Skeletal muscle tissue (tissue), 4 donors: ENCODE results near the gene SMIM10L2A. TPM values are rescaled to one million over a fixed set of nuclear protein-coding genes. Genes with fewer than 3 reads are reported as not detected.
"Not testable (repeated sequence)": the region's sequence is repeated elsewhere in the genome, so short reads cannot be mapped to it uniquely, and the experiment has no call there.

ENCODE experiments used
- H3K27ac ChIP-seq: one replicate; pipeline ENCODE4 v1.7.0; 2013; ENCODE audit warnings: mild to moderate bottlenecking, low read depth, low read length, inconsistent platforms
- H3K27me3 ChIP-seq, 3 donors: one replicate each; pipeline ENCODE4 v1.7.0; 2013; ENCODE audit warnings: low read length in 3 of 3; ENCODE audit not compliant: control insufficient read depth in 3 of 3, insufficient read depth in 3 of 3
- H3K36me3 ChIP-seq, 3 donors: one replicate each; pipeline ENCODE4 v1.7.0; 2013; ENCODE audit warnings: low read length in 3 of 3; ENCODE audit not compliant: control insufficient read depth in 3 of 3, insufficient read depth in 3 of 3
- H3K4me1 ChIP-seq, 3 donors: one replicate each; pipeline ENCODE4 v1.7.0; 2013; ENCODE audit warnings: low read length in 3 of 3, mild to moderate bottlenecking in 3 of 3; ENCODE audit not compliant: control insufficient read depth in 3 of 3, insufficient read depth in 3 of 3
- H3K4me3 ChIP-seq, 3 donors: one replicate each; pipeline ENCODE4 v1.7.0; 2013; ENCODE audit warnings: low read length in 3 of 3
- H3K9ac ChIP-seq, 3 donors: one replicate each; pipeline ENCODE4 v1.7.0; 2013; ENCODE audit warnings: low read length in 3 of 3, mild to moderate bottlenecking in 3 of 3, moderate library complexity in 2 of 3, low read depth in 1 of 3
- H3K9me3 ChIP-seq, 3 donors: one replicate each; pipeline ENCODE4 v1.7.0; 2013; ENCODE audit warnings: low read length in 3 of 3; ENCODE audit not compliant: control insufficient read depth in 3 of 3
- total RNA-seq: library from RNA; depleted of rRNA; stranded (reverse); fragments of >200 nt; gene quantifications from one replicate; pipeline ENCODE4 v1.2.3, GENCODE V29; 2014
- donor health status: Osteomylitis.

Gene SMIM10L2A
- total RNA-seq, 1 donor from 2014 or later: 1.6 TPM

DNA sequence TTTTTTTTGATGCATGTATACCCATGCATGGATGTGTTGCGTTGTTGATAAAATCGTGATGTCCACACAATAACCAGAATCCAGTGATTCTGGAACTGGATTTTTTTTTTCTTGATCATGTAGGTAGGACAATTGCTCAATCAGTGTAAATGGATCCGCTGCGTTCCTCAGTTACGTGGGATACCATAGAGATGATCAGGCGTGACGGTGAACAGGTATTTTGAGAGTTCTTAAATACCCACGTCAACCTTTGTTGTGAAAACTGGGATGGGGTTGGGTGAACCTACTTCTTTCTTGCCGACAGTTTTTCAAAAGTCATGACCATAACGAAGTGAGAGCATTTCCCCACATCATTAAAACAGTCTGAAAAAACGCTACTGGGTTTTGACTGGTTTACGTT, 913 bp upstream of the SMIM10L2A start:
- Histone ChIP-seq H3K9ac (no peak overlapping the region), H3K4me1 (no peaks in the 10 kb centered on the region), H3K27me3 (peaks cover 0 to 7% (median 0%) of the 10 kb centered on the region in 3 donors), H3K27ac (no peak overlapping the region), H3K4me3 (no peak overlapping the region), H3K36me3 (no peaks in the 10 kb centered on the region), H3K9me3 (peaks cover 0 to 3% (median 0%) of the 10 kb centered on the region in 3 donors)

DNA sequence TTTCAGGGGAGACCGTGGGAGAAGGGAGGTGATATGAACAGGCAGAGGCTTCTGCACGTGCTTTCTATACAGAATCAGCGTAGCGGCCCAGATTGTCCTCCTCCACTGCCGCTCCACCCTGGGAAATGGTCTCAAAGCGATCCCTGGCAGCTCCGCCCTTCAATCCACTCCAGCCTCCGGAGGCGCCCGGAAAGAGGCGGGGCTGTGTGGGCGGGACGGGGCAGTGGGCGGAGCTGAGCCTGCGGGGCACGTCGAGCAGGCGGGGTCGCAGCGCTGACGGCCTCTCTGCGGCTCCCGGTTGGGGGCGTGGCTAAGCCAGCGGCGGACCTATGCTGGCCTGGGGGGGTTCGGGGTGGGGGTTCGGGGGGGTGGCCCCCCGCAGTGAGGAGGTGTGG, 210 bp upstream of the SMIM10L2A start:
- Histone ChIP-seq H3K27me3 (peaks cover 0 to 7% (median 0%) of the 10 kb centered on the region in 3 donors), H3K9me3 (peaks cover 0 to 3% (median 0%) of the 10 kb centered on the region in 3 donors), H3K9ac (no peak overlapping the region), H3K4me1 (no peaks in the 10 kb centered on the region), H3K4me3 (peak overlapping the region; percentile 56 to 66 (median 57)), H3K36me3 (no peaks in the 10 kb centered on the region), H3K27ac (no peak overlapping the region)

GRCh38 chrX:135422810-135423168, 1.0 kb downstream of the SMIM10L2A start:
- H3K9me3 ChIP-seq, H3K4me3 ChIP-seq, H3K36me3 ChIP-seq, H3K27ac ChIP-seq, H3K9ac ChIP-seq, H3K4me1 ChIP-seq: not testable (repeated sequence)
- H3K27me3 ChIP-seq: peaks cover 0 to 11% (median 0%) of the 10 kb centered on the region in 3 donors

- H3K9ac ChIP-seq, H3K9me3 ChIP-seq, H3K4me3 ChIP-seq, H3K27ac ChIP-seq, H3K4me1 ChIP-seq, H3K36me3 ChIP-seq: not testable (repeated sequence)
- peaks cover 0 to 11% (median 0%) of the 10 kb centered on the region in 3 donors for H3K27me3 ChIP-seq
These were observed 1.6 kb downstream of the SMIM10L2A start for GRCh38 chrX:135423173-135423864.

GRCh38 chrX:135424469-135424868, 2.7 kb downstream of the SMIM10L2A start:
- H3K4me1 ChIP-seq: no peaks in the 10 kb centered on the region
- peaks cover 0 to 14% (median 0%) of the 10 kb centered on the region in 3 donors for H3K27me3 ChIP-seq
- no peak overlapping the region for H3K27ac ChIP-seq
- no peak overlapping the region for H3K4me3 ChIP-seq
- no peaks in the 10 kb centered on the region for H3K36me3 ChIP-seq
- H3K9ac ChIP-seq: no peak overlapping the region
- H3K9me3 ChIP-seq: peaks cover 0 to 1% (median 0%) of the 10 kb centered on the region in 3 donors

DNA sequence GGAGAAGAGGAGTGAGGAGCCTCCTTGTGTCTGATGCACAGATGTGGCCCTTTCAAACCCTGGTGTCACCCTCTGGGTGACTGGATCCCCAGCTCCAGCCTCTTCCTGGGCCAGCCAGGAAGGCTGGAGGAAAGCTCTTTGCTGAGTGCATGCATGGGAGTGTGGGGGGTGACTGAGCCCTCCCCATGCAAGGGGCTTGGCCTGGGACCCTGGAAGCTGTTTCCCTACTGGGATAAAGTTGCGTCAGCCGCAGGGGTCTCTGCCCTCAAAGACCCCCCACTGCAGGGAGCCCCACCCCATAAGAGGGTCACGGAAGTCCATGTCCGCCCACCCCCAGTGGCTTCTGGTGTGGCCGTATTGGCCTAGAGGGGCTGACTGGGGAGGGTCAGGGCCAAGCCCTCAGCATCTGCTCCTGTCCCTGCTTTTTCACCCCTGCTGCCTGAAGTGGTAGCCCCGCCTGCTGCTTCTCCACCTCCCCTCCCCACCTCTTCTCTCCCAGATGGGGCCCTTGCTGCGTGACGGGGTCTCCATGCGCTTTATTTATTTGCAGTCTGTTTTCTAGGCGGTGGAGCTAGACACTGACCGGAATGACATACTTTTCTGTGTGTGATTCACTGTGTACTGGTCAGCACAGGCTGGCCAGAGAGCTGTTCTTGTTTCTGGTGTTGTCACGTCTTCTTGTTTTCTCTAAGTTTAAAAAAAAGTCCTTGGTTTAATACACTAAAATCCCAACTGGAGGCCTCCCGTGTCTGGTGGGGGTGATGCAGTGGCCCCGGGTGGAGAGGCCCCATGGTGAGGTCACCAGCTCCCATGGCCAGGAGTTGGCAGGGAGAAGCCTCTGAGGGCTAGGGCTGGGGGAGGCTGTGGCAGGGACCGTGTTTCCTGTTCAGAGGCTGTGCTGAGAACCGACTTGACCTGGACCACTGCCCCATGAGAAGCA, 3.6 kb downstream of the SMIM10L2A start:
- Histone ChIP-seq H3K27ac (no peak overlapping the region), H3K27me3 (peaks cover 0 to 16% (median 0%) of the 10 kb centered on the region in 3 donors), H3K4me3 (no peak overlapping the region), H3K36me3 (no peaks in the 10 kb centered on the region), H3K4me1 (no peaks in the 10 kb centered on the region), H3K9me3 (peaks cover 0 to 3% (median 0%) of the 10 kb centered on the region in 3 donors), H3K9ac (no peak overlapping the region)

GRCh38 chrX:135429429-135429828, 7.7 kb downstream of the SMIM10L2A start:
- Histone ChIP-seq H3K36me3 (no peaks in the 10 kb centered on the region), H3K9me3 (peaks cover 0 to 3% (median 0%) of the 10 kb centered on the region in 3 donors), H3K4me1 (no peaks in the 10 kb centered on the region), H3K9ac (no peak overlapping the region), H3K27ac (no peak overlapping the region), H3K4me3 (no peak overlapping the region), H3K27me3 (peaks cover 0 to 20% (median 0%) of the 10 kb centered on the region in 3 donors)

GRCh38 chrX:135431886-135432285, 10.1 kb downstream of the SMIM10L2A start:
- H3K4me1 ChIP-seq: no peaks in the 10 kb centered on the region
- peaks cover 0 to 3% (median 0%) of the 10 kb centered on the region in 3 donors for H3K9me3 ChIP-seq
- H3K9ac ChIP-seq: no peak overlapping the region
- peaks cover 0 to 12% (median 0%) of the 10 kb centered on the region in 3 donors for H3K27me3 ChIP-seq
- H3K36me3 ChIP-seq: no peaks in the 10 kb centered on the region
- H3K27ac ChIP-seq: no peak overlapping the region
- H3K4me3 ChIP-seq: no peak overlapping the region

DNA sequence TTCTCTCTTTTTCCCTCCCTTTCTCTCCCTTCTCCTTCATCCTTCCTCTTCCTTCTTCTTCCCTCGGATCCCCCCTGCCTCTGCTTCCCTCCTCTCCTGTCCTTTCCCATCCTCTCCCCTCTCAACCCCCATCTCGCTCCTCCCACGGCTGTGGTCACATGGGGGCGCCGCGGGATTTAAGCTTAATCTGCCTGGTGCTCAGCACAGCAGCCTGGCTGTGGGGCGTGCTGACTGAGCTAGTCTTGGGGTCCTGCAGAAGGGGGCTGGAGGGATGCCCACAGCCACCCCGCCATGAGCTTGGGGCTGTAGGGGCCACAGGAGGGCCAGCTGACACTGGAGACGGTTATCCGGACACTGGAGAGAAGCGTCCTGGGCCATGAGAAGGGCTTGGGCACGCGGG, 10.7 kb downstream of the SMIM10L2A start:
- Histone ChIP-seq H3K27me3 (peaks cover 0 to 9% (median 0%) of the 10 kb centered on the region in 3 donors), H3K27ac (no peak overlapping the region), H3K9ac (no peak overlapping the region), H3K4me3 (no peak overlapping the region), H3K9me3 (peaks cover 0 to 3% (median 0%) of the 10 kb centered on the region in 3 donors), H3K4me1 (no peaks in the 10 kb centered on the region), H3K36me3 (no peaks in the 10 kb centered on the region)
